RWPE1 (cell line): Measurements from ENCODE around the gene KLF16.

Source experiments
- CTCF ChIA-PET: fragments of 350-600 bp; sonication (Branson Sonifier 250); formaldehyde crosslinking; extraction: SDS; loops from one replicate; lab custom pipeline; 2021; lab: Yijun Ruan, JAX
- POLR2A ChIA-PET: fragments of 400-600 bp; formaldehyde crosslinking; extraction: SDS; loops from one replicate; lab custom pipeline; 2020; ENCODE audit warnings: antibody characterized with exemption; ENCODE audit not compliant: low non-redundant PET; lab: Yijun Ruan, JAX
- DNase-seq: peaks from one replicate; pipeline ENCODE4 v3.0.0; 2012; ENCODE audit warnings: low spot score
- H3K27ac ChIP-seq: fragments of 450-650 bp; 2 replicates; pipeline ENCODE4 v1.5.1; 2017
- TF ChIP-seq, protein P1 (sequence below): fragments of 450-650 bp; conservative IDR thresholded peaks from 2 replicates; pipeline ENCODE4 v1.5.1; 2017; ENCODE audit warnings: low read depth, mild to moderate bottlenecking

Gene KLF16

GRCh38 chr19:1806184-1807029 is 57.0 kb downstream of the KLF16 start:
- TF ChIP-seq, protein P1, sequence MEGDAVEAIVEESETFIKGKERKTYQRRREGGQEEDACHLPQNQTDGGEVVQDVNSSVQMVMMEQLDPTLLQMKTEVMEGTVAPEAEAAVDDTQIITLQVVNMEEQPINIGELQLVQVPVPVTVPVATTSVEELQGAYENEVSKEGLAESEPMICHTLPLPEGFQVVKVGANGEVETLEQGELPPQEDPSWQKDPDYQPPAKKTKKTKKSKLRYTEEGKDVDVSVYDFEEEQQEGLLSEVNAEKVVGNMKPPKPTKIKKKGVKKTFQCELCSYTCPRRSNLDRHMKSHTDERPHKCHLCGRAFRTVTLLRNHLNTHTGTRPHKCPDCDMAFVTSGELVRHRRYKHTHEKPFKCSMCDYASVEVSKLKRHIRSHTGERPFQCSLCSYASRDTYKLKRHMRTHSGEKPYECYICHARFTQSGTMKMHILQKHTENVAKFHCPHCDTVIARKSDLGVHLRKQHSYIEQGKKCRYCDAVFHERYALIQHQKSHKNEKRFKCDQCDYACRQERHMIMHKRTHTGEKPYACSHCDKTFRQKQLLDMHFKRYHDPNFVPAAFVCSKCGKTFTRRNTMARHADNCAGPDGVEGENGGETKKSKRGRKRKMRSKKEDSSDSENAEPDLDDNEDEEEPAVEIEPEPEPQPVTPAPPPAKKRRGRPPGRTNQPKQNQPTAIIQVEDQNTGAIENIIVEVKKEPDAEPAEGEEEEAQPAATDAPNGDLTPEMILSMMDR = no peak
- CTCF ChIA-PET = interaction anchor here (0.6 kb wide), 1 partner anchor 831 kb away, joined by 4 read pairs; no protein-coding TSS in a partner anchor
- POLR2A ChIA-PET = no interaction called here
- no peak overlapping the region for H3K27ac ChIP-seq
- no peak for DNase-seq

- no peak overlapping the region for H3K27ac ChIP-seq
- TF ChIP-seq, protein P1 = no peak
- ChIA-PET POLR2A (no interaction called here), CTCF (no interaction called here)
- DNase-seq = no peak
These were observed 57.8 kb downstream of the KLF16 start for GRCh38 chr19:1805401-1806183.

- CTCF ChIA-PET = no interaction called here
- DNase-seq = no peak
- POLR2A ChIA-PET = no interaction called here
- peak overlapping the region; percentile 22; the same call in 1 of the 2 replicates for H3K27ac ChIP-seq
- TF ChIP-seq, protein P1 = no peak
These were observed 58.5 kb downstream of the KLF16 start for GRCh38 chr19:1804858-1805257.
